ENCODE data around the gene SCFD1.

The SCFD1 gene

DNA sequence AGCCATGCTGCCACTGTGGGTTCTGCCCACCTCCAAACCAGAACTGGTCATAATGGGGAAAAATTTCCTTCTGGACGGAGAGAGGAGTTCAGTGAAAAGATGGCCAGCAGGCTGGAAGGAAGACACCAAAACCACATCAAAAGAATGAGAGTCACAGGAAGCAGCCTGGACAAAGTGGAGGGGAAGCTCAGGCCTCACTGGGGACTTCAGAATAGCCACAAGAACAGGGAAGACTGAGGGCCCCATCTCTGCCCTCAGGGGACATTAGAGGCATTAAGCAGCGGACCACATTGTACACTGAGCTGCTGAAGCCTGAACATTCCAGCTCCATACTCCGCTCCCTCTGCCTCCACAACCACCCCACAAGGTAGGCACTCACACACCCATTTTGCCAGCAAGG is 132.7 kb downstream of the SCFD1 start:
- in situ Hi-C loops (cut with MboI; ENCODE audit: low sequenced_read_pairs), result no loop called here

- in situ Hi-C loops (cut with MboI; ENCODE audit: low sequenced_read_pairs), result no loop called here
Observed at GRCh38 chr14:30756594-30756993, 134.5 kb downstream of the SCFD1 start.

- in situ Hi-C loops (cut with MboI; ENCODE audit: low sequenced_read_pairs), result no loop called here
Observed at GRCh38 chr14:30757082-30757481, 135.0 kb downstream of the SCFD1 start.

DNA sequence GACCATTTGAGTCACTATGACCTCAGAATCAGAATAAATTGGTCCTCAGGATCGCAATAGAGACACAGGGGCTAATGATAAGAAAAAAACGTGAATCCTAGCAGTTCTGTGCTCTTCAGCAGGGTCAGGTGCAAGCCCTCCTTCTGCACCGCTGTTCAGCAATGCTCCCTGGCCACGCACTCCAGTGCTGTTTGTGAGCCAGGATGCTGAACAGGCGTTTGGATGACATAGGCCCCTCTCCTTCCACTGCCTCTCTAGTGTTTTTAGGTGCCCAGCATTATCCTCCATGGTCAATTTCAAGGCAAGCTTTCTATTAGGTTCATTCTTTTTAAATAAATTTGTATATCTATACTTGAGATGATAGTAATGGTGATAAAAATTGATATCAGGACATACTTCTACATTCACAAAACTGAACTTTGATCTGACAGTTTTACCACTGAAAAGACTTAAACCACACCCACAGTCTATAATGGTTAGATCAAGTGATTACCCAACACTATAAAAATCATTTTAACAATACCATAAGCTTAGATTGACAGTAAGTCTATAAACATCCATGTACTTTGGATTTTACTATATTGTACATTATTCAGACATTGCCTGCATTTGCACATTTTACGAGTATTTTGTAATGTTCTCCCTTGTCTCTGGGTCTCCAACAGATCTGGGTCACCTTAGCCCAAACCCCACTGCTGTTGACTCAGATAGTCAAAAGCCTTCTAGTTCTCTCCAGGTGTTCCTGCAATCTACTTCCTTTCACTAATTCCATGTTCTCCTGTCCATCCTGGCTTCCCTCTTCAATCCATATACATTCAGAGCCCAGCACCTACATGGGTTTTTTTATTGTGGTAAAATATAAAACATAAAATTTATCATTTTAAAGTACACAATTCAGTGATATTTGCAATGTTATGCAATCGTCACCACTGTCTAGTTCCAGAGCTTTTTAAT is 137.3 kb downstream of the SCFD1 start:
- in situ Hi-C loops (cut with MboI; ENCODE audit: low sequenced_read_pairs), result no loop called here

DNA sequence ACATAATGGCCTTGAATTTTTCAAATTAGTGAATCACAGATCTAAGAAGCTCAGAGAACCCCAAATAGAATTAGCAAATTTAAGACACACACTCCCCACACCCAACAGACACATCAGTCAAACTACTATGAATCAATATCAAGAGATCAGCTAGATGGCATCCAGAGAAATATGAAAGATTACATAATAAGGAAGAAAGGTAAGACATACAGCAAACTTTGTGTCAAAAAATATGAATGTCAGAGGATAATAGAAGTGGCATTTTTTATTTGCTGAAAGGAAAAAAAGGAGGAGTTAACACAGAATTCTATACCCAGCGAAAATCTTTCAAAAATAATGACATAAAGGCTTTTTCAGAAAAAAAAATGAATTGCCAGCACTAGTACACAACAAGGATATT is 141.8 kb downstream of the SCFD1 start:
- in situ Hi-C loops (cut with MboI; ENCODE audit: low sequenced_read_pairs), result no loop called here

- in situ Hi-C loops (cut with MboI; ENCODE audit: low sequenced_read_pairs), result no loop called here
Observed at GRCh38 chr14:30767624-30768023, 145.5 kb downstream of the SCFD1 start.

DNA sequence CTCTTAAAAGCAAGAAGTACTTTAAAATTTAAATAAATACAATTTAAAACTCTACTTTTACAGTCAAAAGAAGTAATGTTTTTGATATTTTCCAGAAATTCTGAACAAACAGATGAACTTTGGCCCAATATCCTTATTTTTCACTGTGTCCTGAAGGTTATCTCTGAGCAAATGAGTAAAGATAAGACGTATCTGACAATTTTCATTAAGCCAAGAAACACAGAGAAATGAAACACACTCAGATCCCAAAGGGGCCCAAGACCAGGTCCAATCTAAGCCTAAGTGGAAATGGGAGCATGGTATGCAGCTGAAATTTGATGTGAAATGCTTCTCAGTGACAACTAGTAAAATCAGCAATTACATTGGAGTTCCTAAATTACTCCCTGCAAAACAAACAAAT is 146.7 kb downstream of the SCFD1 start:
- in situ Hi-C loops (cut with MboI; ENCODE audit: low sequenced_read_pairs), result no loop called here

- in situ Hi-C loops (cut with MboI; ENCODE audit: low sequenced_read_pairs), result no loop called here
Observed at GRCh38 chr14:30770376-30770775, 148.3 kb downstream of the SCFD1 start.

- in situ Hi-C loops (cut with MboI; ENCODE audit: low sequenced_read_pairs), result no loop called here
Observed at GRCh38 chr14:30771595-30771994, 149.5 kb downstream of the SCFD1 start.

GRCh38 chr14:30779210-30779609 is 157.1 kb downstream of the SCFD1 start:
- in situ Hi-C loops (cut with MboI; ENCODE audit: low sequenced_read_pairs), result no loop called here

Measured in HL-60/S4 treated with phorbol 12-myristate 13-acetate at 8.2 ng/mL for 4 days and 3 days (cell line).